Measurements from ENCODE around the gene DNAJB13.

GRCh38 chr11:73957654-73958361 lies 7.0 kb downstream of the DNAJB13 start:
- TF ChIP-seq TCF7L2 (IDR thresholded peaks at IDR 0.05; ENCODE audit: low read depth, low read length) (no peak), ZBTB14 (CRISPR knock-in tag; IDR thresholded peaks at IDR 0.05) (no peak)

Measured in HepG2 (cell line).